GM12872 (cell line): ENCODE results near the gene IQCH.

Source experiments
- TF ChIP-seq, protein P1 (sequence below): IDR thresholded peaks from 3 replicates; pipeline ENCODE4 v1.5.1; 2011; ENCODE audit warnings: low read depth, mild to moderate bottlenecking, low read length, moderate library complexity; ENCODE audit not compliant: insufficient read depth

Gene IQCH

DNA sequence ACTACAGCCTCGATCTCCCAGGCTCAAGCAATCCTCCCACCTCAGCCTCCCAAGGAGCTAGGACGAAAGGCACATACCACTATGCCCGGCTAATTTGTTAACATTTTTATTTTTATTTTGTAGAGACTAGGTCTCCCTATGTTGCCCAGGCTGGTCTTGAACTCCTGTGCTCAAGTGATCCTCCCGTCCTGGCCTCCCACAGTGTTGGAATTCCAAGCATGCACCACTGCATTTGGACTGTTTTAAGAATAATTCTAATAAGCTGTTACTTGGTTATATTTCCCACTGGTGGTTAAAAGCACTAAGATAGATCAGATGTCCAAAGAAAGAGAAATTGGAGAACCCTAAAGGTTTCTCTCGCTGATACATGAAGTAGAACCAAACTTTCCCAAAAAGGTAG lies 3.3 kb upstream of the IQCH start:
- TF ChIP-seq, protein P1, sequence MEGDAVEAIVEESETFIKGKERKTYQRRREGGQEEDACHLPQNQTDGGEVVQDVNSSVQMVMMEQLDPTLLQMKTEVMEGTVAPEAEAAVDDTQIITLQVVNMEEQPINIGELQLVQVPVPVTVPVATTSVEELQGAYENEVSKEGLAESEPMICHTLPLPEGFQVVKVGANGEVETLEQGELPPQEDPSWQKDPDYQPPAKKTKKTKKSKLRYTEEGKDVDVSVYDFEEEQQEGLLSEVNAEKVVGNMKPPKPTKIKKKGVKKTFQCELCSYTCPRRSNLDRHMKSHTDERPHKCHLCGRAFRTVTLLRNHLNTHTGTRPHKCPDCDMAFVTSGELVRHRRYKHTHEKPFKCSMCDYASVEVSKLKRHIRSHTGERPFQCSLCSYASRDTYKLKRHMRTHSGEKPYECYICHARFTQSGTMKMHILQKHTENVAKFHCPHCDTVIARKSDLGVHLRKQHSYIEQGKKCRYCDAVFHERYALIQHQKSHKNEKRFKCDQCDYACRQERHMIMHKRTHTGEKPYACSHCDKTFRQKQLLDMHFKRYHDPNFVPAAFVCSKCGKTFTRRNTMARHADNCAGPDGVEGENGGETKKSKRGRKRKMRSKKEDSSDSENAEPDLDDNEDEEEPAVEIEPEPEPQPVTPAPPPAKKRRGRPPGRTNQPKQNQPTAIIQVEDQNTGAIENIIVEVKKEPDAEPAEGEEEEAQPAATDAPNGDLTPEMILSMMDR: no peak

- TF ChIP-seq, protein P1: no peak
These were observed 1.5 kb upstream of the IQCH start for GRCh38 chr15:67253101-67253500.

GRCh38 chr15:67253549-67254237 lies 893 bp upstream of the IQCH start:
- TF ChIP-seq, protein P1: no peak

- TF ChIP-seq, protein P1: no peak
These were observed 1.5 kb downstream of the IQCH start for GRCh38 chr15:67256051-67256450.

GRCh38 chr15:67259379-67259778 lies 4.8 kb downstream of the IQCH start:
- TF ChIP-seq, protein P1: no peak

DNA sequence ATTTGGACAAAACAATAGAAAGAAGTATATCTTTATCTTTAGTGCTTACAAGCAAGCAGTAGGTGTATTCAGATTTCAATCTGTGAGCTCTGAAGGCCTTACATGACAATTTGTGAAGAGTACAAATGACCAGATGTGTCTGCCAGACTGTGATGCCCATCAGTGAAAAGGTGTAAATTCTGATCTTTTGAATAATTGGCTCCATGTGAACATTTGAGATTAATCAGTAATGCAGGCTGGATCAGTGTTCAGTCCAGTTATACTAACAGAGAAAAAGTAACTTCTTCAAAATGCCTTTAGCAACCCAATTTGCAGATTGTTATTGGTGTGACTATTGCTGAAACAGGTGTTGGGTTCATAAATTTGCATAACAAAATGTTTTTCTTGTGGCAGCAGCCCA lies 5.2 kb downstream of the IQCH start:
- TF ChIP-seq, protein P1: no peak

DNA sequence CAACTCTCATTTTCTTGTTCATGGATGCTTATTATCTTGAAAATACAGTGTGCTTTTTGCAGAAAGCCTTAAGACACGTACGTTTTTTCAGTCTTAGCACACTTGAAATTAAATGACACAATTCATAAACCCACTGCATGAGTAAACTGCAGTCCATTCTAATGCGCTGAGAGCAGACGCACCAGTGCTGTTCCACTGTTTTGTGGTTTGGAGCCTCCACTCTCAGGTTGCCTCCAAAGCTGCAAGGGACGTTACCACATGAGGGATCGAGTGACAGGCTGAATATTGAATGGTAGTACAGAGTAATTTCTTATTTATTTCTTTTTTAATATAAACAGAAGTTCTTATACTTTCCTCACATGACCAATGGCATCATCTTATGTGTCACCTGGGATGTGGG lies 12.3 kb downstream of the IQCH start:
- TF ChIP-seq, protein P1: no peak
